Measurements from ENCODE around the gene CCDC170.

GRCh38 chr6:151624071-151624470, 130.3 kb downstream of the CCDC170 start:
- TF ChIP-seq POLR2A (IDR thresholded peaks at IDR 0.05; ENCODE audit: low read length) (no peak), GATA1 (IDR thresholded peaks at IDR 0.05; ENCODE audit: low read depth, low read length) (no peak)
